HG03457 (cell line): Measurements from ENCODE around the gene RNF169.

Experiments used
- ATAC-seq: cut with Tn5 transposase; IDR thresholded peaks from one replicate; pipeline ENCODE4 v1.9.1; 2021; ENCODE audit warnings: moderate number of reproducible peaks; ENCODE audit not compliant: unreplicated experiment

RNF169 gene

GRCh38 chr11:74863410-74863809 lies 114.8 kb downstream of the RNF169 start:
- no peak for ATAC-seq

- no peak for ATAC-seq
Measured at GRCh38 chr11:74866557-74866956, 117.9 kb downstream of the RNF169 start.

- no peak for ATAC-seq
Measured at GRCh38 chr11:74870485-74870884, 121.8 kb downstream of the RNF169 start.

- no peak for ATAC-seq
Measured at GRCh38 chr11:74871037-74871436, 122.4 kb downstream of the RNF169 start.

- no peak for ATAC-seq
Measured at GRCh38 chr11:74877132-74877531, 128.5 kb downstream of the RNF169 start.
